ENCODE measurements around the gene SYMPK.

Gene SYMPK

DNA sequence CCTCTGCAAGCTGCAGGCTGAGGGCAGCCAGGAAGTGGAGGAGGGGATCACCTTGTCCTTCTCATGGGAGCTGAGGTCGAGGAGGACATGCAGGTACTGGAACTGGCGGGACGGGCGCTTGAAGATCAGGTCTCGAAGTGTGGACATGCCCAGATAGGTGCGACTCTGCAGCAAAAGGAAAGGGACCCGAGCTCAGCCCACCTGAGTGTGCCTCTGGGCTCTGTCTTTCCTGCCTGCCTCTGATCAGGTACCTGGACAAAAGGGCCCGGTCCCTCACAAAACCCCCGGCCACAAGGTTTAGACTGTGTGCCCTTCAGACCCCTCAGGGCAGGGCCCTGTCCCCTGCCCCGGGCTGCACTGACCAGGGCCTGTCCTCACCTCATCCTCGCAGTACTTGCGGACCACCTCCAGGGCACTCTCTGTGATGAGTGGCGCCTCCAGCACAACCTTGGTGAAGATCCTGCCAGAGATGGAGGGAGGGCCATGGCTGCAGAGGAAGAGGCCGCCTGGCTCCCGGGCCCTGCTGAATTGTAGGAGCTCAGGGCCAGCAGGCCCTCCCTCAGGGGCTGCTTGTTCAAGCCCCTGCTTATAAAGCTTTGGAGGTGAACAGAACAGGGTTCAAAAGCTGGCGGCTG is 35.4 kb downstream of the SYMPK start:
- no peaks in the 10 kb centered on the region for H3K9me3 ChIP-seq (ENCODE audit: insufficient read depth, low read length, severe bottlenecking)
- H3K4me1 ChIP-seq (ENCODE audit: insufficient read depth, low read length) = no peaks in the 10 kb centered on the region
- peaks cover 98% of the 10 kb centered on the region for H3K36me3 ChIP-seq (ENCODE audit: insufficient read depth, low read length)
- no peak overlapping the region for H2AFZ ChIP-seq (ENCODE audit: low read depth, low read length)
- no peaks in the 10 kb centered on the region for H3K79me2 ChIP-seq (ENCODE audit: insufficient read depth, low read length)
- no peak for DNase-seq
- no peak overlapping the region for H3K4me3 ChIP-seq (ENCODE audit: low read depth in 1 of 2, low read length in 2 of 2)
- H3K27me3 ChIP-seq (ENCODE audit: insufficient read depth, low read length, poor library complexity) = no peaks in the 10 kb centered on the region
- no peak overlapping the region for H3K27ac ChIP-seq (ENCODE audit: low read length)
- no peak for TF ChIP-seq EZH2 (IDR thresholded peaks at IDR 0.05; ENCODE audit: borderline replicate concordance, low read depth, low read length, severe bottlenecking)
- TF ChIP-seq, protein P1, sequence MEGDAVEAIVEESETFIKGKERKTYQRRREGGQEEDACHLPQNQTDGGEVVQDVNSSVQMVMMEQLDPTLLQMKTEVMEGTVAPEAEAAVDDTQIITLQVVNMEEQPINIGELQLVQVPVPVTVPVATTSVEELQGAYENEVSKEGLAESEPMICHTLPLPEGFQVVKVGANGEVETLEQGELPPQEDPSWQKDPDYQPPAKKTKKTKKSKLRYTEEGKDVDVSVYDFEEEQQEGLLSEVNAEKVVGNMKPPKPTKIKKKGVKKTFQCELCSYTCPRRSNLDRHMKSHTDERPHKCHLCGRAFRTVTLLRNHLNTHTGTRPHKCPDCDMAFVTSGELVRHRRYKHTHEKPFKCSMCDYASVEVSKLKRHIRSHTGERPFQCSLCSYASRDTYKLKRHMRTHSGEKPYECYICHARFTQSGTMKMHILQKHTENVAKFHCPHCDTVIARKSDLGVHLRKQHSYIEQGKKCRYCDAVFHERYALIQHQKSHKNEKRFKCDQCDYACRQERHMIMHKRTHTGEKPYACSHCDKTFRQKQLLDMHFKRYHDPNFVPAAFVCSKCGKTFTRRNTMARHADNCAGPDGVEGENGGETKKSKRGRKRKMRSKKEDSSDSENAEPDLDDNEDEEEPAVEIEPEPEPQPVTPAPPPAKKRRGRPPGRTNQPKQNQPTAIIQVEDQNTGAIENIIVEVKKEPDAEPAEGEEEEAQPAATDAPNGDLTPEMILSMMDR (IDR thresholded peaks at IDR 0.05; ENCODE audit: borderline replicate concordance, extremely low read depth, low read length, poor library complexity, severe bottlenecking) = no peak
- H3K9ac ChIP-seq (ENCODE audit: low read depth, low read length) = no peak overlapping the region
- H4K20me1 ChIP-seq (ENCODE audit: insufficient read depth, low read length) = peaks cover 2% of the 10 kb centered on the region; the same call in 1 of the 2 replicates
- H3K4me2 ChIP-seq (ENCODE audit: insufficient read depth, low read length) = no peak overlapping the region
- ATAC-seq (ENCODE audit: insufficient read depth, low read depth) = peak; percentile 30; the same call in 1 of the 3 replicates

DNA sequence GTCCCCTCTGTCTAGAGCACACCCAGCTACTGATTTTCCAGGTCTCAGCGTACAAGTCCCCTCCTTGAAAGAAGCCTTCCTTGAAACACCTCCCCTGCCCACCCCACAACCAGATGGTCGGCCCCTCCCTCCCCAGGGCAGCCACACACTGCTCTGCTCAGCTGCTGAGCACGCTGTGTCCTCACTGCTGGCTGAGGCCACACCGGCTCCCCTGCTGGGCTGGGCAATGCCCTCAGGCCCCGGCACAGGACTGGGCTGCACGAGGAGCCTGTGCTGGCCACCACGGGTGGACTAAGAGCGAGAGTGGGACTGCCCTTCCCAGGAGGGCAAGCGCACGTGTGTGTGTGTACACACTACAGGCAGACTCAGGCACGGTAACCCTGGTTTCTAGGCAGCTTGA is 36.0 kb downstream of the SYMPK start:
- Histone ChIP-seq H3K4me3 (ENCODE audit: low read depth in 1 of 2, low read length in 2 of 2) (no peak overlapping the region), H3K4me2 (ENCODE audit: insufficient read depth, low read length) (no peak overlapping the region), H3K79me2 (ENCODE audit: insufficient read depth, low read length) (no peaks in the 10 kb centered on the region), H3K9ac (ENCODE audit: low read depth, low read length) (no peak overlapping the region), H3K9me3 (ENCODE audit: insufficient read depth, low read length, severe bottlenecking) (no peaks in the 10 kb centered on the region), H4K20me1 (ENCODE audit: insufficient read depth, low read length) (peaks cover 2% of the 10 kb centered on the region; the same call in 1 of the 2 replicates), H3K4me1 (ENCODE audit: insufficient read depth, low read length) (no peaks in the 10 kb centered on the region), H3K36me3 (ENCODE audit: insufficient read depth, low read length) (peaks cover 95% of the 10 kb centered on the region), H2AFZ (ENCODE audit: low read depth, low read length) (no peak overlapping the region), H3K27ac (ENCODE audit: low read length) (no peak overlapping the region), H3K27me3 (ENCODE audit: insufficient read depth, low read length, poor library complexity) (no peaks in the 10 kb centered on the region)
- TF ChIP-seq, protein P1 (IDR thresholded peaks at IDR 0.05; ENCODE audit: borderline replicate concordance, extremely low read depth, low read length, poor library complexity, severe bottlenecking) = no peak
- no peak for TF ChIP-seq EZH2 (IDR thresholded peaks at IDR 0.05; ENCODE audit: borderline replicate concordance, low read depth, low read length, severe bottlenecking)
- ATAC-seq (ENCODE audit: insufficient read depth, low read depth) (no peak), DNase-seq (no peak)

DNA sequence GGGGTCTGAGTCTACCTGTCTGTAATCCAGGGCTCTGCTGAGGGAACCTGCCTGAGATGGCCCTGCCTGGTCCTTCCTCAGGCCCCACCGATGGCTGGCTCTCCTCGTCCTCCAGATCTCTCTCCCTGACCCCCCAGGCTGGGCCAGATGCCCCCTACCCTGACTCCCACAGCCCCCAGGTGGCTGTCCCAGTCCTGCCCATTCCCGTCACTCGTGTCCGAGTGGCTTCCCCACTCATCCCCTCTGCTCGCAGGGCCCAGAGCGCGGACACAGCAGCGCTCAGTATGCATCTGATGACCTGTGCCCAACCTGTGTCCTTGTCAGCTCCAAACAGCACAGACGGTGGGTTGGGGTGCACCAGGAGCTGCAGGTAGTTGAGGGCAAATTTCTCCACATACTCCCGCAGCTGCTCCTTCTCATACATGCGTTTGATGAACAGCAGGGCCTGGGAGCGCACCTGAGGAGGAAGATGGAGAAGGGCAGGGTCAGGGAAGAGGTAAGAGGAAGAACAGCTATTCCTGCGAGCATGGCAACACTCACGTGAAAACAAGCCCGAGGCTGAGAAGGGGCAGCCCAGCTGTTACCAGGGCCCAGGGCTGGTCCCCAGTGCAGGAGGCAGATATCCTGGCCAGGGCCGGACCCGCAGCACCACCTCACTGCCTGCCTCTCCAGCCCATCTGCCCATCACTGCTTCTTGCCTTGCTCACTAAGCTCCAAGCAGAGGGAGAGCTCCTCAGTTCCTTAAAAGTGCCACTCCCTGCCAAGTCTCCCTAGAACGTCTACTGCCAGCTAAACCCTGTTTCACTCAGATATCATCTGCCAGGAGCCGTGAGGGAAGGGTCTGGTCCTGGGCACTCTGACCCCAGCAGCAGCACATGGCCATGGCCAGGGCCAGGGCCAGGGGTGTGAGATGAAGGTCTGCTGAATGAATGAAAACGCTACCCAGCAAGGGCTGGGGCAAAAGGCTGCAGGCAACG is 36.7 kb downstream of the SYMPK start:
- Histone ChIP-seq H3K79me2 (ENCODE audit: insufficient read depth, low read length) (no peaks in the 10 kb centered on the region), H3K27me3 (ENCODE audit: insufficient read depth, low read length, poor library complexity) (no peaks in the 10 kb centered on the region), H4K20me1 (ENCODE audit: insufficient read depth, low read length) (peaks cover 2% of the 10 kb centered on the region; the same call in 1 of the 2 replicates), H3K4me1 (ENCODE audit: insufficient read depth, low read length) (no peaks in the 10 kb centered on the region), H2AFZ (ENCODE audit: low read depth, low read length) (no peak overlapping the region), H3K9ac (ENCODE audit: low read depth, low read length) (no peak overlapping the region), H3K4me2 (ENCODE audit: insufficient read depth, low read length) (no peak overlapping the region), H3K9me3 (ENCODE audit: insufficient read depth, low read length, severe bottlenecking) (no peaks in the 10 kb centered on the region), H3K4me3 (ENCODE audit: low read depth in 1 of 2, low read length in 2 of 2) (no peak overlapping the region), H3K27ac (ENCODE audit: low read length) (no peak overlapping the region), H3K36me3 (ENCODE audit: insufficient read depth, low read length) (peaks cover 94% of the 10 kb centered on the region)
- ATAC-seq (ENCODE audit: insufficient read depth, low read depth) = no peak
- no peak for DNase-seq
- TF ChIP-seq EZH2 (IDR thresholded peaks at IDR 0.05; ENCODE audit: borderline replicate concordance, low read depth, low read length, severe bottlenecking) = no peak
- TF ChIP-seq, protein P1 (IDR thresholded peaks at IDR 0.05; ENCODE audit: borderline replicate concordance, extremely low read depth, low read length, poor library complexity, severe bottlenecking) = no peak
